Activated CD8-positive, alpha-beta T cell treated with anti-CD3 and anti-CD28 coated beads, Interleukin-2, amount 10 ng/mL, durations not matched to agents 7 days and 5 days (primary cell): ENCODE data around the gene RASGRP3. TPM values are rescaled to one million over a fixed set of nuclear protein-coding genes. Genes with fewer than 3 reads are reported as not detected.
A peak's percentile ranks its signal among the peaks of the same experiment; 100 is the strongest.

ENCODE experiments used
- ATAC-seq: fragments of 150-1000 bp; cut with Tn5 transposase; one replicate; pipeline ENCODE4 v1.10.0; 2021; ENCODE audit warnings: moderate library complexity
- CTCF ChIA-PET: fragments of 350-600 bp; sonication (Branson Sonifier 250); formaldehyde crosslinking; loops from one replicate; lab custom pipeline; 2021; ENCODE audit warnings: antibody characterized with exemption; lab: Charles Lee
- POLR2A ChIA-PET: fragments of 350-600 bp; sonication (Branson Sonifier 250); formaldehyde crosslinking; loops from one replicate; lab custom pipeline; 2021; ENCODE audit warnings: antibody characterized with exemption; lab: Charles Lee
- DNase-seq: peaks from one replicate; pipeline ENCODE4 v3.0.0-alpha.2; 2020
- H3K27ac Mint-ChIP-seq: one replicate; pipeline ENCODE4 v1.8.0; 2021; ENCODE audit warnings: mild to moderate bottlenecking, mixed read lengths
- H3K27me3 Mint-ChIP-seq: one replicate; pipeline ENCODE4 v1.8.0; 2021; ENCODE audit warnings: low read depth, mixed read lengths
- H3K36me3 Mint-ChIP-seq: one replicate; pipeline ENCODE4 v1.8.0; 2021; ENCODE audit warnings: low read depth, mixed read lengths
- H3K4me1 Mint-ChIP-seq: one replicate; pipeline ENCODE4 v1.8.0; 2021; ENCODE audit warnings: low read depth, mixed read lengths
- H3K4me3 Mint-ChIP-seq: one replicate; pipeline ENCODE4 v1.8.0; 2021; ENCODE audit warnings: mild to moderate bottlenecking, mixed read lengths
- H3K9me3 Mint-ChIP-seq: one replicate; pipeline ENCODE4 v1.8.0; 2022; ENCODE audit warnings: mixed read lengths; ENCODE audit not compliant: insufficient read depth
- total RNA-seq, 2 experiments: library from RNA; stranded (reverse); gene quantifications; one replicate each; pipeline ENCODE4 v1.2.3, GENCODE V29; 2021

RASGRP3 gene
- total RNA-seq, 2 experiments from 2014 or later, result 3.7 to 4.0 TPM

DNA sequence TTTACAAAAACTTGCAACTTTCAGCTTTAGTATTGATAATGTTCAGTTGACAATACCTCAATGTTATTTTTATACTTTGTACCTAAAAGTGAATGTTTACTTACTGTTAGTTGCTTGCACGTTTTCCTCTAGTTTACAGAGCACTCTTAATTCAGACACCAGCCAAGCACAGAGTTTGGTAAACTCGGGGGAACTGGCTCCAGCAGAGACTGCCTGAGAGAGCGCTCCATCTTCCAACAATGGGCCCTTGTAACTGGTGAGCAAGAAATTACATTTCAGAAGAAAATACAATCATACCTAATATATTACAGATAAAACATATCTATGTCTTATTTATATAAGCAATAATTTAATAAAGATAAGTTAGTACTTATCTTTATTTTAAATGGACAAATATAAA, 118.9 kb downstream of the RASGRP3 start:
- CTCF ChIA-PET, result interaction anchor here (0.9 to 2.1 kb wide), 2 partner anchors 12 to 120 kb away, joined by 4 to 14 read pairs; no protein-coding TSS in a partner anchor
- no peak overlapping the region for H3K27ac Mint-ChIP-seq
- H3K27me3 Mint-ChIP-seq, result no peaks in the 10 kb centered on the region
- peaks cover 29% of the 10 kb centered on the region for H3K36me3 Mint-ChIP-seq
- DNase-seq (no peak), ATAC-seq (no peak)
- no peaks in the 10 kb centered on the region for H3K9me3 Mint-ChIP-seq
- POLR2A ChIA-PET, result no interaction called here
- no peak overlapping the region for H3K4me3 Mint-ChIP-seq
- H3K4me1 Mint-ChIP-seq, result peaks cover 22% of the 10 kb centered on the region

DNA sequence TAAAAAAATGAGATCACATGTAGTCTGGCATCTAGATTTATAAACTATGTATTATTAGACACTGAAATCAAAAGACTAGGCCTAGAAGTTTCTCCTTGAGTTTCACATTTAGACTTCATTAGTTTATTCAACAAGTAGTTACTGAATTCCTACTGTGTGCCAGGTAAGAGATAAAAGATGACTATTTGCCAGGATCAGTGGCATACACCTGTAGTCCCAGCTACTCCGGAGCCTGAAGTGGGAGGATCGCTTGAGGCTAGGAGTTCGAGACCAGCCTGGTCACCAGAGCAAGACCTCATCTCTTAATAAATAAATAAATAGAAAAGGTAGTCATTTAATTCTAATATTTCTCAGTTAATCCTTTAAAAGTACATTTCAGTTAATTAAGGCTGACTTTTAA, 120.6 kb downstream of the RASGRP3 start:
- Mint-ChIP-seq H3K27ac (no peak overlapping the region), H3K4me1 (peaks cover 22% of the 10 kb centered on the region), H3K36me3 (peaks cover 23% of the 10 kb centered on the region), H3K27me3 (no peaks in the 10 kb centered on the region), H3K9me3 (no peaks in the 10 kb centered on the region), H3K4me3 (peak overlapping the region; percentile 7)
- no peak for ATAC-seq
- no peak for DNase-seq
- ChIA-PET CTCF (interaction anchor here (3.8 kb wide), 1 partner anchor 14 kb away, joined by 26 read pairs; no protein-coding TSS in a partner anchor), POLR2A (no interaction called here)

DNA sequence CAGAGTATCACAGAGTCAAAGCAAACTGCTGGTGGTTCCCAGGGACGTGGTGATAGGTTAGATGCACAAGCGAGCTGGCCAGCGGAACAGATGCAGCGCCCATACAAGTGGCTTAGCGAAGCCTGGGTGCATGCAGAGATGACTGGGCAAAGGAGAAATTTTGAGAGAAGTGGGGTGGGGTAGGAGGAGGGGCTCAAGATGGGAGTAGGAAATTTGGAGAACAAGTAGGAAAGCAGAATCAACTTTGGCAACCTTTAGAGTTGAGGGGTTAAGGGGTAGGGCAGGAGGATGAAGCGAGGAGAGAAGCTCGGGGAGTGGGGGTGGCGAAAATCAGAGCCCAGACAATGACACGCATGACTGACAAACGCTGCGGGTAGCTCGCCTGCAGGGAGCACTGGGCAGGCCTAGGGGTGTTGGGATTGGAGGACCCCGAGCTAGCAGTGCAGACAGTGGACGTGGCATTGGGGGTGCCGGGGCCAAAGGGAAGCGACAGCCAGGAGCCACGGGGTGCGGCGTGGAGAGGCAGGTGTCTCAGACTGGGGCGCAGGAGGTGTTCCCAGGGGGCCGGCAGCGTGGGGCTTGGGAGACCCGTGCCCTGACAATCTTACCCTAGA, 122.2 kb downstream of the RASGRP3 start:
- peaks cover 22% of the 10 kb centered on the region for H3K4me1 Mint-ChIP-seq
- peak overlapping the region; percentile 98 for H3K4me3 Mint-ChIP-seq
- POLR2A ChIA-PET, result interaction anchor here (1.0 to 2.1 kb wide), 3 partner anchors 12 to 122 kb away, joined by 3 to 27 read pairs (median 3); partner anchors contain the start of gene RASGRP3
- H3K9me3 Mint-ChIP-seq, result no peaks in the 10 kb centered on the region
- H3K27me3 Mint-ChIP-seq, result no peaks in the 10 kb centered on the region
- ATAC-seq (peak; percentile 65), DNase-seq (peak; percentile 58)
- H3K27ac Mint-ChIP-seq, result peak overlapping the region; percentile 96
- peaks cover 13% of the 10 kb centered on the region for H3K36me3 Mint-ChIP-seq
- CTCF ChIA-PET, result interaction anchor here (1.0 to 3.8 kb wide), 6 partner anchors 12 to 203 kb away, joined by 3 to 26 read pairs (median 8); no protein-coding TSS in a partner anchor

GRCh38 chr2:33599175-33599942, 122.9 kb downstream of the RASGRP3 start, which contains the start of gene FAM98A:
FAM98A (minus strand) TSS chr2:33599299; CDS start chr2:33599221, 78 bp downstream.
- POLR2A ChIA-PET, result interaction anchor here (0.6 to 2.1 kb wide), 5 partner anchors 13 to 380 kb away, joined by 3 to 27 read pairs (median 3); partner anchors contain the start of gene RASGRP3
- Mint-ChIP-seq H3K27ac (peak within 1 kb of the TSS; percentile 96), H3K4me3 (peak within 1 kb of the TSS; percentile 98), H3K9me3 (no peaks in the 10 kb centered on the region), H3K4me1 (peaks cover 22% of the 10 kb centered on the region), H3K36me3 (peaks cover 10% of the 10 kb centered on the region), H3K27me3 (no peaks in the 10 kb centered on the region)
- peak; percentile 94 for ATAC-seq
- CTCF ChIA-PET, result interaction anchor here (0.8 to 3.8 kb wide), 8 partner anchors 9 to 204 kb away, joined by 3 to 26 read pairs (median 4); no protein-coding TSS in a partner anchor
- peak; percentile 99 for DNase-seq

GRCh38 chr2:33599943-33600192, 123.4 kb downstream of the RASGRP3 start:
- H3K4me3 Mint-ChIP-seq, result peak overlapping the region; percentile 98
- peaks cover 7% of the 10 kb centered on the region for H3K36me3 Mint-ChIP-seq
- ATAC-seq (no peak), DNase-seq (no peak)
- no peaks in the 10 kb centered on the region for H3K27me3 Mint-ChIP-seq
- no peaks in the 10 kb centered on the region for H3K9me3 Mint-ChIP-seq
- H3K27ac Mint-ChIP-seq, result peak overlapping the region; percentile 96
- POLR2A ChIA-PET, result interaction anchor here (0.6 to 2.1 kb wide), 3 partner anchors 39 to 380 kb away, joined by 3 to 27 read pairs (median 5); partner anchors contain the start of gene RASGRP3
- peaks cover 22% of the 10 kb centered on the region for H3K4me1 Mint-ChIP-seq
- CTCF ChIA-PET, result interaction anchor here (0.8 to 3.8 kb wide), 5 partner anchors 8 to 124 kb away, joined by 3 to 26 read pairs (median 5); no protein-coding TSS in a partner anchor

- Mint-ChIP-seq H3K4me1 (peaks cover 14% of the 10 kb centered on the region), H3K27me3 (no peaks in the 10 kb centered on the region), H3K27ac (no peak overlapping the region), H3K9me3 (no peaks in the 10 kb centered on the region), H3K4me3 (no peak overlapping the region), H3K36me3 (peaks cover 2% of the 10 kb centered on the region)
- POLR2A ChIA-PET, result no interaction called here
- CTCF ChIA-PET, result no interaction called here
- ATAC-seq, result no peak
- no peak for DNase-seq
Measured at GRCh38 chr2:33602201-33602830, 125.9 kb downstream of the RASGRP3 start.

GRCh38 chr2:33603416-33603815, 127.0 kb downstream of the RASGRP3 start:
- Mint-ChIP-seq H3K27ac (no peak overlapping the region), H3K4me3 (no peak overlapping the region), H3K27me3 (no peaks in the 10 kb centered on the region), H3K36me3 (peaks cover 2% of the 10 kb centered on the region), H3K4me1 (peaks cover 8% of the 10 kb centered on the region), H3K9me3 (no peaks in the 10 kb centered on the region)
- ChIA-PET CTCF (no interaction called here), POLR2A (no interaction called here)
- ATAC-seq (no peak), DNase-seq (no peak)

DNA sequence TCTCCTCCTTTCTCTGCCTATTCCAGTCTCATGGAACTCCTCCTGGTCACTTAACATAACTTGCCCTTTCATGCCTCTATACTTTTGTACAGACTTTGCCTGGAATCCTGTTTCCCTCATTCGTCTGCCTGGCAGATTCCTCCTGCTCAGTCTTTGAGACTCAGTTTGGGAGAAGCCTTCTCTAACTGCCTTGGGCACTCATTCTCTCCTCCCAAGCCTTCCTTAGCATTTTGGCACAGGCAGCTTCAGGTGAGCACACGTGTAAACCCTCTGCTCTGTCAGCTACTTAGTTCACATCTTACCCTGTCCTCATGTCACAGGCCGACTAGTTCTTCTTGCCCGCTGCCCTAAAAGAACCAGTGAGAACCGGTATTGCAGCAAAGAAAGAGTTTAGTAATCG, 128.6 kb downstream of the RASGRP3 start:
- H3K4me3 Mint-ChIP-seq, result no peak overlapping the region
- ChIA-PET CTCF (interaction anchor here (1.1 kb wide), 1 partner anchor 22 kb away, joined by 3 read pairs; no protein-coding TSS in a partner anchor), POLR2A (no interaction called here)
- H3K27me3 Mint-ChIP-seq, result no peaks in the 10 kb centered on the region
- ATAC-seq (no peak), DNase-seq (no peak)
- H3K36me3 Mint-ChIP-seq, result no peaks in the 10 kb centered on the region
- H3K9me3 Mint-ChIP-seq, result no peaks in the 10 kb centered on the region
- no peak overlapping the region for H3K27ac Mint-ChIP-seq
- H3K4me1 Mint-ChIP-seq, result peaks cover under 1% of the 10 kb centered on the region

DNA sequence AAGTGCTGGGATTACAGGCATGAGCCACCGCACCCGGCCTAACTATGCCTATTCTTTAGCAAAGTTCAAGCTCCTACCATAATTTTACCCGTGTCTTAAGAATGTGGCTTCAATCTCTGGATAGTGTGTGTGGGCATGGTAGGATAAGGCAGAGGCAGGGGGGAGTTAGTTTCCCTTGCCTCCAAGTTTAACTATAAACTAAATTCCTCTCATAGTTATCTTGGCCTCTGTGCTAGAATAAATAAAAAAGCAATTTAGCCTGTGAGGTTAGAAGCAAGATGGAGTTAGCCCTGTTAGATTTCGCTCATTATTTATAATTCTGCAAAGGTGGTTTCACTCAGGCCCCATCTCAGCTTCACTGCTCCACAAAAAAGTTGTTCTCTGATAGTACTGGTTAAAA, 129.7 kb downstream of the RASGRP3 start:
- no peaks in the 10 kb centered on the region for H3K4me1 Mint-ChIP-seq
- no peaks in the 10 kb centered on the region for H3K9me3 Mint-ChIP-seq
- ChIA-PET POLR2A (no interaction called here), CTCF (no interaction called here)
- H3K4me3 Mint-ChIP-seq, result no peak overlapping the region
- ATAC-seq (no peak), DNase-seq (no peak)
- no peaks in the 10 kb centered on the region for H3K36me3 Mint-ChIP-seq
- H3K27ac Mint-ChIP-seq, result no peak overlapping the region
- H3K27me3 Mint-ChIP-seq, result no peaks in the 10 kb centered on the region

- Mint-ChIP-seq H3K4me1 (no peaks in the 10 kb centered on the region), H3K4me3 (no peak overlapping the region), H3K27ac (no peak overlapping the region), H3K27me3 (no peaks in the 10 kb centered on the region), H3K9me3 (no peaks in the 10 kb centered on the region), H3K36me3 (no peaks in the 10 kb centered on the region)
- no peak for ATAC-seq
- ChIA-PET POLR2A (interaction anchor here (0.6 kb wide), 1 partner anchor 184 kb away, joined by 4 read pairs; no protein-coding TSS in a partner anchor), CTCF (no interaction called here)
- DNase-seq, result no peak
Measured at GRCh38 chr2:33606622-33607021, 130.2 kb downstream of the RASGRP3 start.

GRCh38 chr2:33607251-33607721, 130.8 kb downstream of the RASGRP3 start:
- ATAC-seq (no peak), DNase-seq (no peak)
- Mint-ChIP-seq H3K36me3 (no peaks in the 10 kb centered on the region), H3K27me3 (no peaks in the 10 kb centered on the region), H3K9me3 (no peaks in the 10 kb centered on the region), H3K4me3 (no peak overlapping the region), H3K4me1 (no peaks in the 10 kb centered on the region), H3K27ac (no peak overlapping the region)
- ChIA-PET CTCF (no interaction called here), POLR2A (interaction anchor here (0.6 kb wide), 1 partner anchor 185 kb away, joined by 4 read pairs; no protein-coding TSS in a partner anchor)
